Stimulated activated CD4-positive, alpha-beta T cell treated with anti-CD3 and anti-CD28 coated beads, TNF-alpha, amount 100 ng/mL, for 48 hours (primary cell): Measurements from ENCODE around the gene MTFMT.
"Not testable (repeated sequence)": the region's sequence is repeated elsewhere in the genome, so short reads cannot be mapped to it uniquely, and the experiment has no call there.

Experiments
- DNase-seq, 3 donors: peaks; one replicate each; pipeline ENCODE4 v3.0.0-alpha.2; 2020; ENCODE audit warnings: low read depth in 3 of 3

The MTFMT gene

DNA sequence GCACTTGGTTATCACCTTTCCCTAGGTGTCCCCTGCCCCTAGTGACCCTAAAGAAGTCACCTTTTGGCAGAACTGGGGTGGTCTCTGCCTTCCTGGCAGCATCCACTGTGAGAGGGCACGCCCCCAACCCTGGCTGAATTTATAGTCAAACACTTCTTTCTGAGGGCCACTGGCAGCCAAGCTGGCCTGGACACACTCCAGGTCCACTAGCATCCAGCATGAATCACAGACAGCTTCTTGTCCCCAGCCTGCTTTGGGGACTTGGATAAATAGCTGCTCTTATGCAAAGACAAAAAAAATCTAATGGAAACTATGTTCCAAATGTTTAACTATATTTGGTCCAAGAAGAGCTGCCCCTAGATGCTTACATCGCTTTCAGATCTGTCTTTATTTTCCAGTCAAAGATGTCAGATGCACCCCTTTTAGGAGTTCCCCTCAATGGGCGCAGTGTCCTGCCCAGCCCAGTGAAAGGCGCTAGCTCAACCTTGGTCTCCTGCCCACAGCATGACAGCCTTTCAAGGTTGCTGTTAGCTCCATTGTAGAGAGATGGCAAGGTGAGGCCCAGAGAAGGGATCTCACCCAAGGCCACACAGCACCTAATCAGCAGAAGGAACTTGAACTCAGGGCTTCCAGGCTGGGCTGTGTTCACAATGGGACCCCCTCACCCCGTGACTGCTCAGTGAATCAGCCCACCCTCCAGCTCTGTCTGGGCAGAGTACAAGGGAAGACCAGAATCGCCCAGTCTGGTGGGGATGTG lies 31.4 kb upstream of the MTFMT start:
- no peak for DNase-seq

DNA sequence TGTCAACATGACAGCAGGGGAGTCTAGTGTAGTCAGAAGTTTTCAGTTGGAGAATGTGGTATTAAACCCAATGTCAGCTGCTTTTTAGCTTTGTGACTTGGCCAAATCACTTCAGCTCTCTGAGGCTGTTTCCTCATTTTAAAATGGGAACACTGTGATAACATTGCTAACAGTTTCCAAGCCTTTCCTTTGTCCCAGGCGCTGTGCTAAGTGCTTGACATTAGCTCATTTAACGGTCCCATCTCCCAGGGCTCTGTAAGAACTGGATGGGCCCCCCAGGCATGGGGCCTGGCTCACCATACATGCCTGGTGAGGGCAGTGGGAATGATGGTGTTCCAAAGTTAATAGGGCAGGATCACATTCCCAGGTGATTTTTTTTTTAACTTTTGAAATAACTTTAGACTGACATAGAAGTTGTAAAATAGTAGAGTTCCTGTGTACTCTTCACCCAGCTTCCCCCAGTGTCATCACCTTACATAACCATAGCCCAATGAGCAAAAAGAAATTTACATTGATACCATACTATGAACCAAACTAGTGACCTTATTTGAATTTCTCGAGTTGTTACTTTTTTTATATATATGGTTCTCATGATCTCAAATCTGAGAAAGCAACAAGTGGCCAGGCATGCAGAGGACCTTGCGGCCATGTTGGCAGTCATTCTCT lies 30.6 kb upstream of the MTFMT start:
- DNase-seq, result no peak

DNA sequence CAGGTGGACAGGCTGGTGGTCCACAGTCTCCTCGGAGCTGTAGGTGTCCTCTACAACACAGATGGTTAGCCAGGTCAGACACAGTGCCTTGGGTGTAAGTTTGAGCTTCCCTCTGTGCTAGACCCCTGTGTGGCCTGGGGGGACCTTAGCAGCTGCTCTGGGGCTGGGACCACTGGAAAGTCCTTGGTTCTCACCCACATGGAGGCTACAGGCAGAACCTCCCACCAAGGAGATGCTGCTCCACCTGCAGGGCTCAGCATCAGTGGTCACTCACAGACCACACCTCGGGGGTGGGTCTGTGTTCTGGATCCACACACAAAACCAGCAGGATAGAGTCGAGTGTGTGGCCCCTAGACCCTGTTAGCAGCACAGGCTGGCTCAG lies 29.9 kb upstream of the MTFMT start:
- DNase-seq, result no peak

DNA sequence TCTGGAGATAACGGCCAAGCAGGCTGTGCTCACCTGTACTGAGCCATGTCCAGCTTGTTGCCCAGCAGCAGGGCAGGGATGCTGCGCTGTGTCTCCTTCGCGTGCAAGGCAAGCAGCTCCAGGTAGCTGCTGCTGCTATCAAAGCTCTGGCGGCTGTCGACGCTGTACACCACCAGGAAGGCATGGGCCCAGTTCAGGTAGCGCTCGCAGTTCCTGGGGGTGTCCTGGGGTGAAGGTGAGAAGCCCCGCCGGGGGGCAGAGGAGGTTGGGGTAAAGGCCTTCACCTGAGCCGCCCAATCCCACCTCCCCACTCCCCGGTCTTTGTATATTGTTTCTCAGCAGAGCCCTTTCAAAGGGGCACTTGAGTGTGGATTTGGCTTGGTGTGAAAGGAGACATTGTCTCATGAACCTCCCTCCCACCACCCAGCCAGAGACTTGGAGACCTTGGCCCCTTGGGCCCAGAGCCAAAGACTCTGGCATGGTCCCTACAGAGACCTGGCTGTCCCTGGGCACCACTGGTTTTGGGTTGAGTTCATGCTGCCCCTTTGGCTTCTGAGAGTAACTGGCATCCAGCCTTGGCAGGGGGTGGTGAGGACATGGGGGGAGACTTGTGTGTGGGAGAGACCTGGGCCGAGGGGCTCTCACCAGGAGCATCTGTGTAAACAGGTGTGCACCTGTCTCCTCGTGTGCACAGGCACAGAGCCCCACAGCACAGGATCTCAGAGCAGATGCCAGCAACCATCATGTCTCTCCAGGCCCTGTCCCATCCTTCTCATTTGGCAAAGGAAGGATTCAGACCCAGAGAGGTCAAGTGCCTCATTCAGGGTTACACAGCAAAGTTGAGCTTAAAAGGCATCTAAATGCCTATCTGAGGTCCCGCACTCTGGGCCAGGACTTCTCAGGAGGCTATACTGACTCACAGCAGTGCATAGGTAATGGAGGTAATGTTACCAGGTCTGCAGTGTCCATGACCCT lies 29.2 kb upstream of the MTFMT start:
- DNase-seq, result no peak

DNA sequence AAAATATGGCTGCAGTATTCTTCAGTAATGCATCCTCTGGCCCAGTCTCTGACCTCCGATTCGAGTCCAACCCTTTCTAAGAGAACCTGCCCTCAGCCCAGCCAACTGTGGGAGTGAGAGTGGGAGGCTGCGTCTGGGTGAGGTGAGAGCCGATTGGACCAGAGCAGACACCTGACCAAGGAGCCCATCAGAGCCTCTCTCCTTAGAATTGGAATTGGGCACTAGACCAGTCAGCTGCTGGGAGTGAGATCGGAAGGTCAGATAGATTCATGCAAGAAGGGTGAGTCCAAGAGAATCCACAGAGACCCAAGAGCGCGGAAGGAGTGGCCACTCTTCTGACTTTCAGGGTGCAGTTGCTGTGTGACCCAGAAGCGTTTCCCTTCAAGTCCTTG lies 28.1 kb upstream of the MTFMT start:
- no peak for DNase-seq

DNA sequence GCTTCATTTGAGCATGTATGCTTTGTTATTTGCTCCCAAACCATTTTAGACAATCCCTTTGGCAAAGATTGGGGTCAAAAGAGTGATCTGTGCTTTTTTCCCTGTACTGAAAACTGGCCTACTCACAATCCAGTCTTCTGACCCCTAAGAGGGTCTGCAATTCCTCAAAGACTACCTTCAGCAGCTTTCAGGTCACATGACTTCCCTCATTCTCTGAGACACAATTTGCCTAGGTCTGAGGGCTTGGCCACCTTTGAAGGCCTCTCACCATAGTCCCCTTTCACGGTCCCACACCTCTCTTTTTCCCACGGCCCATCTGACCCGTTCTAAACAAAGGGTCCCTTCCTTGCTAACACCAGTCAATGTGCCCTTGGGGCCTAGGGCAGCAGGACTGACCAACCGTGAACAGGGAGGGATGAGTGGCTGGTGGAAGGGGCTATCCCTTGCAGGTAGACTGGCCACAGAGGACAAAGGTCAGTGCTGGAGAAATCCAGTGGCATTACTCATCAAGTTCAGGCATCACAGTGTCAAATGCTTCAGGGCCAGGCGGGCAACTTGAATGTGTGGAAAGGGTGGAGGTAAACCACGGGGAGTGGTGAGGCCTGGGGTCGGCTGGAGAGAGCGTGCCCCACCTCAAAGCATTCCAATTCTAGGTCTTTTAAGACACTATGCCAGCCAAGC lies 27.6 kb upstream of the MTFMT start:
- DNase-seq, result no peak

DNA sequence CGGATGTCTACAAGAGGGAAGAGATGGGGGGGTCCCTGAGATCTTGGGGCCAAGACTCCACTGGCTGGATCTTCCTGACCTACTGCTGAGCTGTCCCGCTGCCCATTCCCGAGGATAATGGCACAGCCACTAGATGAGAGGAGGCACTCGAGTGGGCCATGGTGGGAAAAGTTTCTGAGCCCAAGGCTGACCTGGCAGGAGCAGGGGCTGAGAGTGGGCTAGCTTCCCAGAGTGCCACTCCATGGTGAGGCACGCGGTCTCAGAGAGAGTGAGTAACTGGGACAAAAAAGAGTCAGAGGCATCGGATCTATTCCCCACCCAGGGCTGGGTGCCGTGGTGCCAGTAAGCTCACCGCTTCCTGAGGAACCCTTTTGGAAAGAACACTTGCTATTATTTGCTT lies 26.7 kb upstream of the MTFMT start:
- DNase-seq, result no peak

DNA sequence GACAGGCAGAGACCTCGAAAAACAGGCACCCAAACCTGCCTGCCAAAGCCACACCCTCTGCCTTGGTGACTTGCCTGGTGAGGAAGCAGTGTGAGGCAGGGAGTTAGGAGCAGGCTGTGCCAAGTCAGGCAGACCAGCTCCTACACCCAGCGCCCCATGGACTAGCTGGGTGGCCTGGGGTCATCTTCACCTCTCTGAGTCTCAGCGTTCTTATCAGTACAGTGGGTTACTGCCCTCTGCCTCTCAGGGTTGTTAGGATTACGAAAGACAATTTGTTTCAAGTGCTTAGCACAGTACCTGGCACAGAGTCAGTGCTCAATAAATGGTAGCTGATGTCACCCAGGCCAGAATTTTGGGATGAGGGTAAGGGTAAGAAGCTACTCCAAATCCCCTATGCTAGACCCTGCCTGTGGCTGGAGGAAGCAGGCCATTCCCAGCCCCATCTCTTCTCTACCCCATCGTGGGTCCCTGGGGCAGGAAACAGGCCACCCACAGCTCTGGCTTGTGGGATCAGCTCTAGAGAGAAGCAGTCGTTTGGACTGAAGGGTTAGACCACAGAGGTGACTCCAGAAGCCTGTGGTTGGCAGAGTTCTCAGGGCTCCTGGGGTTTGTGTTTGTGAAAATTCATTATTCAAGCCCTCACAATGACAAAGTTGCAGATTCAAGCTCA lies 25.9 kb upstream of the MTFMT start:
- no peak for DNase-seq

DNA sequence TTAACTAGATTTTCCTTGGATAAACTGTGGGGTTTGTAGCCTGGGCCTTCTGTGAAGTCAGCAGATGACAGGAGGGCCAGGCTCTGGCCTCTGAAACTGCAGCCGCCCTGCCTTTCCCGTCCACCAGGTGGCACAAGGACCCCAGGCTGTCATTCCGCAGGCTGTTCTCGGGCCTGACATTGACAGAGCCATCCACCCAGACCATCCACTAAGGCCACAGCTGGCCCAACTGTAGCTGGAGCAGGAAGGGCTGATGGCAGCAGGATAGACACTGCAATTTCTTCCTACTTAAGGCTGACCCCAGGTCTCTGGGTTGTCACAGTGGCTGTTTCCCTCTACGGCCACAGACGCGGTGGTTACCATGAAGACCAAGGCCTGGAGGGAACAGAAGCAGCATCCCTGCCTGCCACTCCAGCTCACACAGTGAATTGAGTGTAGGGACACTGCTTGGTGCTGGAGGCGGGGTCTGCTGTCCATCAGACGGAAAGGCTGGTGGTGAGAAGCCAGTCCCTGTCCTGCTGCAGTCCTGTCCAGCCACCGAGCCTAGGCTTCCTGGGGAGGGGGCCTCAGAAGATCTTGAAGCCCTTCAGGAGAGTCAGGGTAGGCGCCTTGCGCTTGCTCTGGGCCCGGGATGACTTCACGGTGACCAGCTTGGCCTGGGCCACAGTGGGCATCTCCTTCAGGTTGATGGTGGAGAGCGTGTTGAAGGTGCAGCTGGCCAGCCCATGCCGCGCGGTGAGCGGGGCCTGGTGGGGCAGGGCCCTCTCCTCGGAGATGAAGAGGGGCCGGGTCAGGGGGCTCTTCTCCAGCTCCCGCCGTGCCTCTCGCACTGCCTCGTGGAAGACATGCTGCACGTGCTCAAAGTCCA lies 25.1 kb upstream of the MTFMT start:
- DNase-seq, result peak in 1 of 3 donors; percentile 52

DNA sequence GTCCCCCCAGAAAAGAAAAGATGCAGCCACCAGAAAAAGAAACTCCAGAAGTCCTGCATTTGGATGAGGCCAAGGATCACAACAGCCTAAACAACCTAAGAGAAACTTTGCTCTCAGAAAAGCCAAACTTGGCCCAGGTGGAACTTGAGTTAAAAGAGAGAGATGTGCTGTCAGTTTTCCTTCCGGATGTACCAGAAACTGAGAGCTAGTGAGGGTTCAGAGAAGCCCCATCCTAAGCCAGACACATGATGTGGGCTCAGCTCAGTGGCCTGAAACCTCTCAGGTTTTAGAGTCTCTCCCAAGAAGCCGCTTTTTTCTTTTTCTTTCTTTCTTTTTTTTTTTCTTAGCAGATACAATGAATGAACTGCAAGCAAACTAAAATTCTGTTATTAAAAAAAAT lies 23.5 kb upstream of the MTFMT start:
- DNase-seq, result no peak

DNA sequence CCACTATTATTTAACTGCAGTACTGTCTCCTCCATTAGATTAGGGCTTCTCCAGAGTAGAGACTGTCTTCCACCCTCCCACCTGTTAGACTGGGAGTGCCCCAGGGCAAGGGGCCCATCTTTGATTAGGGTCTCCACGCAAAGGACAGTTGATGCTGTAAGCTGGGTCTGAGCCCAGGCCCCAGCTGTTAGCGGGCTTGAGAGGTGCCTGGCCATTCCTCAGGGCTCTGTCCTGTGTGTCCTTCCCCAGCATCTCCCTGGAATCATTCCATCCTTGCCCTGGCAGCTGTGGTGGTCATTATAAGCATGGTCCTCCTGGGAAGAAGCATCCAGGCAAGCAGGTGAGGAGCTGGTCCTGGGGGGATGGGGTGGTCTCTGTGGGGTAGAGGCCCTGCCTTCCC lies 21.8 kb upstream of the MTFMT start:
- DNase-seq, result no peak

DNA sequence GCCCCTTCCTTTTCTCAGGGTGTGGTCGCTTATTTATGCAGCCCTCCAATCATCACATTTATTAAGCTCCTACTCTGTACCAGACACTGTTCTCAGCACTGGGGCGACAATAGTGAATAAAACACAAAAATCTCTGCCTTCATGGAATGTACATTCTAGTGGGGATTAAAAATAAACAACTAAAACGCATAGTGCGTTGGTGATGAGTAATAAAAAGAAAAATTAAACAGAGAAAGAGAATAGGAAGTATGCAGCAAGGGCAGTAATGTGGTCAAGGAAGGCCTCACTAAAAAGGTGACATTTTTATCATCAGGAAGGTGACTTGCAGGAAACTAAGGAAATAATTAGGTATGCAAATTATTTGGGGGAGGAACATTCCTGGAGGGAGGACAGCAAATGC lies 20.8 kb upstream of the MTFMT start:
- DNase-seq, result no peak

DNA sequence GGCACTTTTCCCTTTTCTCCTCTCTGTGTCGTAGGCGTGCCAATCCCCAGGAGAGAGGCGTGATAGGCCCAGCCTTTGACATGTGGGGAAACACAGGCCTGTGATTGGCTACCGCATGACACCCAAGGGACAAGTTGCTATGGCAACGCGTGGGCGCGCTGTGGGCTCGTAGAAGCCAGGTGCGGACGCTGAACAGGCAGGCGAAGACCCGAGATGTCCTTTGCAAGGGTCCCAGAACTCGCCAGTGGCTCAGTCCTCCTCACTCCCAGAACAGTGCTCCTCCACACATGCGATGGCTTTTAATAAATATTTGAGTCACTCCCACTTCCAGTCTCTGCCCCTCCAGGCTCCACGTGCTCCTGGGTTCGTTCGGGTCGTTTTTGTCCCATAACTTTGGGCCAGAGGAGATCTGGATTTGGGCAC lies 20.0 kb upstream of the MTFMT start:
- DNase-seq, result peak; percentile 83 to 85 (median 85)

DNA sequence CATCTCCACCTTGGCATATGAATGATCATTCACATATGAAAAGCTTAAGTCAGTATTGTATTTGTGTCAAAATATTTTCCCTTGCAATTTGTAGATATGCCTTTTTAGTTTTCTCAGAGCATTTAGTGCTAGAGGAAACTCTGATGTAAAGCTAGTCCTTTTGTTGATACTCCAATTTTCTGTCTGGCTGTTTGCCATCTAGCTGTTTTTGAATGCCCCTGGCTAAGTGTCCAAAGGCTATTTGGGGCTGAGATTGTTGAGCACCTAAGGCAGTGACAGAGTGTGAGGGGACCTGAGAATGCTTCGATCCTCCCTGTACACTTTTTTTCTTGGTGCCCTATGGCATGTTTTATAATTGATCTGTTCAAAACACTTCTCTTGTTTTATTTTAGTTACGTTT lies 18.8 kb upstream of the MTFMT start:
- DNase-seq, result no peak

DNA sequence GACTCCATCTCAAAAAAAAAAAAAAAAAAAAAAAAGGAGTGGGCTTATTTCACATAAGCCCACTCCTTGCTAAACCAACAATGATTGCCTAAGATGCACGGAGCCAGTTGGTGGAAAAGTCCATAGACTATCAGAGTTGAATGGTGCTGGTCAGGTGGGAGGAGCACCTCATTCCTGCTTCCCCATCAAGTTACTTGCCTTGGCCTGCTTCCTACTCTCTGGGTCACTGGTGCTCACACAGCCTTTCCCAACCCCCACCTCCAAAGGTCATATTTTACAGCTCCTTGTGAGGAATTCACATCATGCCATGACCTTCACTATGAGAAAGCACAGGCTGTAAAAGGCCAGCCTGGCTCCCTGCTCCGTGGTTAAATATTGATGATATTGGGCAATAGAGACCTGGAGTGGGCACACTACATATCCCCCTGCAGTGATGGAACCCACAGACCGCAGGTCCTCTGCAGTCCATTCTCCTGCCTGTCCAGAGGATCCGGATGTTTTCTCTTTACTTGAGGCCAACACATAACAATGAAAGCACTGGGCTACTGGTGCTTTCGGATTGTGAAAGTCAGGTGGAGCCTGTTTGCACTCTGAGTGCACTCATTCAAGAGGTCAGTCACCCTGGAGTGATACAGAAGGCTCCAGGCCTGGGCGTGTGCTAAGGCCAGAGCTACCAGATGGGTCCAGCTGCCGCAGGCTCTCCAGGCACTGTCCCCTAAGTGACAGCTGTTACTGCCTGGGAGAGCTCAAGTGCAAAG lies 15.5 kb upstream of the MTFMT start, which contains the start of gene SLC51B:
Gene SLC51B (plus strand): TSS at position 664 of the 758 bp plus-strand sequence. CDS start 4,618 bp downstream, outside the sequence.
- DNase-seq, result no peak

DNA sequence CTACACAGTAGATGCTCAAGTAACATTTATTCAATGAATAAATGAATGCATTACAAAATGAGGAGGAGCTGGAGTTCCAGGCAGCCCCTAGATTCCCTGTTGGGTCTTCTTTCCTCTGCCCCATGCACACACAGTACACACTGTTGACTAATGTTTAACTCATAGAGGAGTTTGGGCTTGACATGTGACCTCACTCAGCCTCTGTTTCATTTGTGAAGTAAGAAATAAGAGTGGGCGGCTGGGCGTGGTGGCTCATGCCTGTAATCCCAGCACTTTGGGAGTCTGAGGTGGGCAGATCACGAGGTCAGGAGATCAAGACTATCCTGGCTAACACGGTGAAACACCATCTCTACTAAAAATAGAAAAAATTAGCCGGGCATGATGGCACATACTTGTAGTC lies 14.8 kb upstream of the MTFMT start:
- not testable (repeated sequence) for DNase-seq

DNA sequence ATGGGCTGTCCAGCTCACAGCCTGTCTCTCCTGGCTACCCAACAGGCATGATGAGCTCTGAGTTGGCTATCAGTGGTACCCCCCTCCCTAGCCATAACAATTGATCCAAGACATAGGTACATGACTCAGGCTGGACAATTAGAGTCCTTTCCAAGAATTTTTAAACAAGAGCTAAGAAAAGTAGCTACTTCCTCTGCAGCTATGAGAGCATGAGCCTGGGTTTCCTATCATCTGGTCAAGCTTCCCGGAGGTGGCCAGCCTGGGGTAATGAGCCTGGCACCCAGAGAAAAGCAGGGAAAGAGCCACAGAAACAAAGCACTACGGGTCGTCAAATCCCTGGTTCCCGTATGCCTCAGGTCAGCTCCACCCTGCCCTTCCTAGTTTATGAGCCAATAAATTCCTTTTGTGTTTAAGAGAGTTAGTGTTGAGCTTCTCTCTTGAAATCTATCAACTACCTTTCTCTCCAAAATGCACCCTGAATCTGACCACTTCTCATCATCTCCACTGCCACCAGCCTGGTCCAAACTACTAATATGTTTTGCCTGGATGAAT lies 13.4 kb upstream of the MTFMT start:
- no peak for DNase-seq

DNA sequence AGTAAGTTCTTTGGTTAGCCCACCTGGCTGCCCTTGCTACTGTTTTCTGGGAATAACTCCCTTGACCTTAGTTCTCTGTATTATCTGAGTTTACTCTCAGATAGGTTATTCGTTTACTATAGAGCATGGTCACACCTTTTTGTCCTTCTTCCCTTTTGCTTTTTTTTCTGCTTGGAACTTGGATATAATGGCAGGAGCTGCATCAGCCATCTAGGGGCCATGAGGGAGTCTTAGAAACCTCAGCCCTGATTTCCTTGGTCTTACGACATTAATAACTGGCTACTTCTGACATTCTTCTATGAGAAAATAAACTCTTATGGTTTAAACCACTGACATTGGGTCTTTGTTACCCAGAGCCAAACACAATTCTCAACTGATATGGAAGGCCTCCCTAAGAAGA lies 12.3 kb upstream of the MTFMT start:
- no peak for DNase-seq

DNA sequence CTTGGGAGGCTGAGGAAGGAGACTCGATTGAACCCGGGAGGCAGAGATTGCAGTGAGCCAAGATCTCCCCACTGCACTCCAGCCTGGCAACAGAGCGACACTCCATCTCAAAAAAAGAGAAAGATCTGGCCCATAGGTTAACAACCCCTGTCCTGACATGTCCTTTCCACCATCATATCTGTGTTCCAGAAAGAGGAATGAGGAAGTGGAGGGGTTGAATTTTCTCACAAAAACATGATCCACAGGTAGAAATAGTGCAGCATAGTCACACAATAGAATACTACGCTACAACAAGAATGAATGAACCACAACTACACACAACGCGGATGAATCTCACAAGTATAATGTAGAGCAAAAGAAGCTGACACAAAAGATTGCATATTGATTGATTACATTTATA lies 11.0 kb upstream of the MTFMT start:
- DNase-seq, result no peak
